Mucosa of descending colon (tissue), 3 donors: ENCODE measurements around the gene NMT2. TPM values are rescaled to one million over a fixed set of nuclear protein-coding genes. Genes with fewer than 3 reads are reported as not detected.

Experiments used
- ATAC-seq: fragments of 200-7000 bp; cut with Tn5 transposase; one replicate; pipeline ENCODE4 v1.9.1; 2020; ENCODE audit warnings: mild to moderate bottlenecking, moderate library complexity
- DNase-seq, 3 donors: peaks; one replicate each; pipeline ENCODE4 v3.0.0-alpha.2; 2020
- H3K36me3 ChIP-seq: fragments of 200-600 bp; one replicate; pipeline ENCODE4 v1.8.0; 2021; ENCODE audit warnings: low read depth, mild to moderate bottlenecking
- H3K4me1 ChIP-seq: fragments of 200-600 bp; one replicate; pipeline ENCODE4 v1.8.0; 2021; ENCODE audit warnings: low read depth, mild to moderate bottlenecking
- H3K4me3 ChIP-seq: fragments of 200-600 bp; one replicate; pipeline ENCODE4 v1.8.0; 2021; ENCODE audit warnings: mild to moderate bottlenecking
- H3K9me3 ChIP-seq: fragments of 200-600 bp; one replicate; pipeline ENCODE4 v1.8.0; 2021; ENCODE audit warnings: mild to moderate bottlenecking
- intact Hi-C, 2 donors: fragments of 100-400 bp; cut with DNase I in 1 of 2; cut with micrococcal nuclease in 1 of 2; formaldehyde crosslinking; loops; one replicate each; pipeline versions ENCODE4 v1.11.0 to v1.11.1; 2022; cut with DNase I, micrococcal nuclease
- total RNA-seq, 3 donors: library from RNA; stranded (reverse); fragmentation: NEBNext Ultra II Directional in 2 of 3; extraction: Animal tissue kit (Norgen Biotek cat#: 25700) in 2 of 3; gene quantifications; one replicate each; pipeline versions ENCODE4 v1.2.1 to v1.2.4, GENCODE V29; 2021 to 2023
- TF ChIP-seq, protein P1 (sequence below): fragments of 200-600 bp; IDR thresholded peaks from one replicate; pipeline ENCODE4 v1.8.0; 2022; ENCODE audit warnings: antibody characterized with exemption, mild to moderate bottlenecking
- donor health status: DM: no; HTN: no; CAD: no; lungs with moderate emphysema.
- donor health status: DM: no; HTN: no; CAD: no.
- donor health status: DM: no; HTN: yes; CAD: no.

NMT2 gene
- total RNA-seq, 3 donors from 2014 or later: 21.8 to 26.4 (median 24.3) TPM

- no peaks in the 10 kb centered on the region for H3K36me3 ChIP-seq
- ATAC-seq: no peak
- H3K9me3 ChIP-seq: no peaks in the 10 kb centered on the region
- no peaks in the 10 kb centered on the region for H3K4me1 ChIP-seq
- TF ChIP-seq, protein P1, sequence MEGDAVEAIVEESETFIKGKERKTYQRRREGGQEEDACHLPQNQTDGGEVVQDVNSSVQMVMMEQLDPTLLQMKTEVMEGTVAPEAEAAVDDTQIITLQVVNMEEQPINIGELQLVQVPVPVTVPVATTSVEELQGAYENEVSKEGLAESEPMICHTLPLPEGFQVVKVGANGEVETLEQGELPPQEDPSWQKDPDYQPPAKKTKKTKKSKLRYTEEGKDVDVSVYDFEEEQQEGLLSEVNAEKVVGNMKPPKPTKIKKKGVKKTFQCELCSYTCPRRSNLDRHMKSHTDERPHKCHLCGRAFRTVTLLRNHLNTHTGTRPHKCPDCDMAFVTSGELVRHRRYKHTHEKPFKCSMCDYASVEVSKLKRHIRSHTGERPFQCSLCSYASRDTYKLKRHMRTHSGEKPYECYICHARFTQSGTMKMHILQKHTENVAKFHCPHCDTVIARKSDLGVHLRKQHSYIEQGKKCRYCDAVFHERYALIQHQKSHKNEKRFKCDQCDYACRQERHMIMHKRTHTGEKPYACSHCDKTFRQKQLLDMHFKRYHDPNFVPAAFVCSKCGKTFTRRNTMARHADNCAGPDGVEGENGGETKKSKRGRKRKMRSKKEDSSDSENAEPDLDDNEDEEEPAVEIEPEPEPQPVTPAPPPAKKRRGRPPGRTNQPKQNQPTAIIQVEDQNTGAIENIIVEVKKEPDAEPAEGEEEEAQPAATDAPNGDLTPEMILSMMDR: no peak
- no peak overlapping the region for H3K4me3 ChIP-seq
- intact Hi-C loops: no loop called here
- no peak for DNase-seq
Measured at GRCh38 chr10:15123749-15124184, 44.7 kb downstream of the NMT2 start.

DNA sequence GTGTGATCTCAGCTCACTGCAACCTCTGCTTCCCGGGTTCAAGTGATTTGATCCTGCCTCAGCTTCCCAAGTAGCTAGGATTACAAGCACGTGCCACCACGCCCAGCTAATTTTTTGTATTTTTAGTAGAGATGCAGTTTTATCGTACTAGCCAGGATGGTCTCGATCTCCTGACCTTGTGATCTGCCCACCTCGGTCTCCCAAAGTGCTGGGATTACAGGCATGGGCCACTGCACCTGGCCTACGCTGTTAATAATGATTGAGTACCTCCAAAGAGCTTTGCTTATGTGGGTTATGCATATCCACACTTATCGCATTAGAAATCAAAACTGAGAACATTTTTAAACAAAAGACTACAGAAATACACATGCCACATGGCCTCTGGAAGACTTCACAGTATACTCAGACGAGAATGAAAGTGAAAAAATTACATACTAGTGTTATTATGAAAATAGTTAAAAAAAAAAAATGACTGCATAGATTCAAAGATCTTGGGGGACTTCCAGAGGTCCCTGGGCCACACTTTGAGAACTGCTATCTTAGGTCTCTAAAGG is 45.9 kb downstream of the NMT2 start:
- no peaks in the 10 kb centered on the region for H3K36me3 ChIP-seq
- no peaks in the 10 kb centered on the region for H3K9me3 ChIP-seq
- TF ChIP-seq, protein P1: no peak
- DNase-seq (no peak), ATAC-seq (peak; percentile 15)
- intact Hi-C loops: no loop called here
- H3K4me3 ChIP-seq: no peak overlapping the region
- H3K4me1 ChIP-seq: no peaks in the 10 kb centered on the region

GRCh38 chr10:15121707-15122106 is 46.8 kb downstream of the NMT2 start:
- H3K4me1 ChIP-seq: no peaks in the 10 kb centered on the region
- TF ChIP-seq, protein P1: no peak
- no peak for DNase-seq
- H3K9me3 ChIP-seq: no peaks in the 10 kb centered on the region
- H3K4me3 ChIP-seq: no peak overlapping the region
- no peak for ATAC-seq
- intact Hi-C loops: no loop called here
- no peaks in the 10 kb centered on the region for H3K36me3 ChIP-seq

DNA sequence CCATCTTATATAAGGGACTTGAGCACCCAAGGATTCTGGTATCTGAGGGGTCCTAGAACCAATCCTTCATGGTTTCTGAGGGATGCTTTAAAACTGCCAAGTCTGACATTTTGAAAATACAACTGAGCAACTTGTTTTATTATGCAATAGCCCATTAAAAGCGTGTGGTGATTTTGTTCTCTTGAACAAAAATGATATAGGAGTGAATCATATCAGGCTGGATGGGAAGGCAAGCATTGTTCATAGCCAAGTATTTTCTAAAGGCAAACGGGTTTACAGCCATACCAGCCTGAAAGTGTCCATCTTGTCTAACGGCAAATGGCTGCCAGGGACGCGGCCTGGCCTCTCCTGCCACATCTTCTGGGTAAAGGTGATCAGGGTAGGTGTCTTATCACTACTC is 48.0 kb downstream of the NMT2 start:
- ATAC-seq: no peak
- H3K9me3 ChIP-seq: no peaks in the 10 kb centered on the region
- H3K36me3 ChIP-seq: no peaks in the 10 kb centered on the region
- TF ChIP-seq, protein P1: no peak
- no peaks in the 10 kb centered on the region for H3K4me1 ChIP-seq
- intact Hi-C loops: no loop called here
- no peak overlapping the region for H3K4me3 ChIP-seq
- DNase-seq: no peak

DNA sequence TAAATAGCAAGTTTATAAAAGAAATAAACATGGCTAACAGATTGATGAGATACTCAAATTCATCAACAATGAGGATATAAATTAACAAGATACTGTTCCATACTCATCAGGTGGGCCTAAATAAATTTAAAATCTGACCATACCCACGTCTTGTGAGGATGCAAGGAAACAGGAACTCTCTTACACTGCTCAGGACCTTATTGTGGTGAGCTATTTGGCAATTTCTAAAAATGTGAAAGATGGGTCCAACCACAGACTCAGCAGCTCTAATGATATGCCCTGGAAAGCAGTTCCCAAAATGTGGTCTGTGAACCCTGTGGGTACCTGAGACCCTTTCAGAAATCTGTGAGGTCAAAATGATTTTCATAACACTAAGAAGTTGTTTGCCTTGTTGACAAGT is 49.9 kb downstream of the NMT2 start:
- Histone ChIP-seq H3K4me3 (no peak overlapping the region), H3K9me3 (no peaks in the 10 kb centered on the region), H3K4me1 (no peaks in the 10 kb centered on the region), H3K36me3 (no peaks in the 10 kb centered on the region)
- ATAC-seq (no peak), DNase-seq (no peak)
- TF ChIP-seq, protein P1: no peak
- intact Hi-C loops: no loop called here

DNA sequence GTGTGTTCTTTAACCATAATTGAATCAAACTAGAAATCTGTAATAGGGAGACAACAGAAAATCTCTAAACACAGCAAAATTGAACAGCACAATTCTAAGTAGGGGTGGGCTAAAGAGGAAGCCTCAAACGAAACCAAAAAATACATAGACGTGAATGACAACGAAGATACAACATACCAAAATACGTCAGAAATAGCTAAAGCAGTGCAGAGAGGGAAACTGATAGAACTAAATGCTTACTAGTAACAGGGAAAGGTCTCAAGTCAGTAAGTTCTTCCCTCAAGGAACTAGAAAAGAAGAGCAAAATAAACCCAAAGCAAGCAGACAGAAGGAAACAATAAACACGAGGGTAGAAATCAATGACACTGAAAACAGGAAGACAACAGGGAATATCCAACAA is 52.3 kb downstream of the NMT2 start:
- Histone ChIP-seq H3K9me3 (no peaks in the 10 kb centered on the region), H3K36me3 (no peaks in the 10 kb centered on the region), H3K4me1 (no peaks in the 10 kb centered on the region), H3K4me3 (no peak overlapping the region)
- TF ChIP-seq, protein P1: no peak
- ATAC-seq (no peak), DNase-seq (no peak)
- intact Hi-C loops: no loop called here
